Measurements from ENCODE around the gene EPB41L3. TPM values are rescaled to one million over a fixed set of nuclear protein-coding genes. Genes with fewer than 3 reads are reported as not detected.

Gene EPB41L3
- total RNA-seq, 1 experiment from 2014 or later, result 0.34 TPM

DNA sequence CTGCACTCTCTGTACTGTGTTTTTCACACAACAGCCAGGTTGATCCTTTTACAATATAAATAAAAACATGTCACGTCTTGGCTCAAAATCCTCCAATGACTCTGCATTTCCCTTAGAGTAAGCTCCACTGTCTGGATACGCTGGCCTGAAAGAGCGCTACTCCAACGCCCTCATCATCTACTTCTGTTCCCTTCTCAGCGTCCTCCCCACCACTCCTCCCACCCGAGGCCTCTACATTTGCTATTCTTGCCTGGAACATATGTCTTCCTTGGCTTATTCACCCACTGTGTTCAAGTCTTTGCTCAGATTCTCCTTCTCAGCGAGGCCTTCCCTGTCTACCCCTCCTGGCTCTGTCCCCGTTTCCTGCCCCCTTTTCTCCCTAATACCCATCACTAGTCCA lies 37.6 kb downstream of the EPB41L3 start:
- Histone ChIP-seq H3K9me3 (ENCODE audit: control insufficient read depth in 1 of 2, insufficient read depth in 1 of 2, low read depth in 1 of 2, low read length in 2 of 2) (peaks cover 5 to 32% of the 10 kb centered on the region in 2 experiments; a peak in 2 of 4 replicates), H3K9me2 (ENCODE audit: insufficient read depth) (no peaks in the 10 kb centered on the region), H3K27ac (ENCODE audit: low read depth, low read length) (no peak overlapping the region), H3K4me2 (ENCODE audit: low read length) (no peak overlapping the region), H3K27me3 (ENCODE audit: insufficient read depth, low read length) (no peaks in the 10 kb centered on the region), H2AFZ (ENCODE audit: low read depth, low read length, poor library complexity, severe bottlenecking) (no peak overlapping the region), H3K36me3 (ENCODE audit: control insufficient read depth in 1 of 2, insufficient read depth in 2 of 2, low read length in 2 of 2) (no peaks in the 10 kb centered on the region), H4K20me1 (ENCODE audit: insufficient read depth) (no peaks in the 10 kb centered on the region), H3K4me3 (replicated peaks in 1 of 2; ENCODE audit: low read depth in 1 of 2, low read length in 2 of 2) (no peak overlapping the region), H3K79me2 (ENCODE audit: insufficient read depth, low read length) (no peaks in the 10 kb centered on the region), H3K9ac (ENCODE audit: low read length) (no peak overlapping the region), H3K4me1 (ENCODE audit: control insufficient read depth in 1 of 2, insufficient read depth in 2 of 2, low read length in 2 of 2) (no peaks in the 10 kb centered on the region)
- CTCF ChIA-PET, result no interaction called here
- TF ChIP-seq EGR1 (IDR thresholded peaks at IDR 0.05; ENCODE audit: low read depth), result no peak
- no TSS peak for BruUV-seq (replicated peaks)
- no peak for ATAC-seq
- no peak for DNase-seq (ENCODE audit: low read depth, low spot score)
- intact Hi-C loops (cut with micrococcal nuclease), result no loop called here
- RAD21 ChIA-PET (ENCODE audit: low non-redundant PET in 1 of 2, low total read pairs in 2 of 2, uncharacterized antibody in 2 of 2, unreplicated experiment in 2 of 2), result no interaction called here
- POLR2A ChIA-PET, result no interaction called here

DNA sequence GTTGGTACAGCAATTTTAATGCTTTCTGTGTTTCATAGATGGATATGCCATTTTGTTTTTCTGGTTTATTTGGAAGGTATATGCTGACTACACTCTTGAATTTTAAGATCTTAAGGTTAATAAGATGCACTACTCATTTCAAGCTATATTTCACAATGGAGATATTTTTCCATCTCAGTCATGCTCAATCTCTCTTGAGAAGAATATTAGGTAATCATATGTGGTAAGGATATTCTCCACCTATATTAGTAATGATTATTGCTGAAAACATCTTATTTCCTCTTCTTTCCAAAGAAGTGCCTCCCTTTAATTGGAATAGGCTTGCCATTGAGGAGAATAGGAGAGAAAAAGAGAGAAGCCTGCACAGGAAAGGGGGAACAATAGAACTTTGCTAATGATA lies 40.1 kb downstream of the EPB41L3 start:
- no peak for ATAC-seq
- BruUV-seq (replicated peaks), result no TSS peak
- no peak for DNase-seq (ENCODE audit: low read depth, low spot score)
- intact Hi-C loops (cut with micrococcal nuclease), result no loop called here
- H3K27ac ChIP-seq (ENCODE audit: low read depth, low read length), result no peak overlapping the region
- ChIA-PET CTCF (no interaction called here), RAD21 (ENCODE audit: low non-redundant PET in 1 of 2, low total read pairs in 2 of 2, uncharacterized antibody in 2 of 2, unreplicated experiment in 2 of 2) (no interaction called here), POLR2A (no interaction called here)
- H3K36me3 ChIP-seq (ENCODE audit: control insufficient read depth in 1 of 2, insufficient read depth in 2 of 2, low read length in 2 of 2), result no peaks in the 10 kb centered on the region
- no peaks in the 10 kb centered on the region for H3K27me3 ChIP-seq (ENCODE audit: insufficient read depth, low read length)
- no peak overlapping the region for H3K4me2 ChIP-seq (ENCODE audit: low read length)
- H3K4me1 ChIP-seq (ENCODE audit: control insufficient read depth in 1 of 2, insufficient read depth in 2 of 2, low read length in 2 of 2), result no peaks in the 10 kb centered on the region
- H3K4me3 ChIP-seq (replicated peaks in 1 of 2; ENCODE audit: low read depth in 1 of 2, low read length in 2 of 2), result no peak overlapping the region
- no peaks in the 10 kb centered on the region for H3K79me2 ChIP-seq (ENCODE audit: insufficient read depth, low read length)
- no peaks in the 10 kb centered on the region for H3K9me2 ChIP-seq (ENCODE audit: insufficient read depth)
- H2AFZ ChIP-seq (ENCODE audit: low read depth, low read length, poor library complexity, severe bottlenecking), result no peak overlapping the region
- H3K9ac ChIP-seq (ENCODE audit: low read length), result no peak overlapping the region
- peaks cover 3 to 26% of the 10 kb centered on the region in 2 experiments; a peak in 2 of 4 replicates for H3K9me3 ChIP-seq (ENCODE audit: control insufficient read depth in 1 of 2, insufficient read depth in 1 of 2, low read depth in 1 of 2, low read length in 2 of 2)
- H4K20me1 ChIP-seq (ENCODE audit: insufficient read depth), result no peaks in the 10 kb centered on the region
- TF ChIP-seq, protein P1, sequence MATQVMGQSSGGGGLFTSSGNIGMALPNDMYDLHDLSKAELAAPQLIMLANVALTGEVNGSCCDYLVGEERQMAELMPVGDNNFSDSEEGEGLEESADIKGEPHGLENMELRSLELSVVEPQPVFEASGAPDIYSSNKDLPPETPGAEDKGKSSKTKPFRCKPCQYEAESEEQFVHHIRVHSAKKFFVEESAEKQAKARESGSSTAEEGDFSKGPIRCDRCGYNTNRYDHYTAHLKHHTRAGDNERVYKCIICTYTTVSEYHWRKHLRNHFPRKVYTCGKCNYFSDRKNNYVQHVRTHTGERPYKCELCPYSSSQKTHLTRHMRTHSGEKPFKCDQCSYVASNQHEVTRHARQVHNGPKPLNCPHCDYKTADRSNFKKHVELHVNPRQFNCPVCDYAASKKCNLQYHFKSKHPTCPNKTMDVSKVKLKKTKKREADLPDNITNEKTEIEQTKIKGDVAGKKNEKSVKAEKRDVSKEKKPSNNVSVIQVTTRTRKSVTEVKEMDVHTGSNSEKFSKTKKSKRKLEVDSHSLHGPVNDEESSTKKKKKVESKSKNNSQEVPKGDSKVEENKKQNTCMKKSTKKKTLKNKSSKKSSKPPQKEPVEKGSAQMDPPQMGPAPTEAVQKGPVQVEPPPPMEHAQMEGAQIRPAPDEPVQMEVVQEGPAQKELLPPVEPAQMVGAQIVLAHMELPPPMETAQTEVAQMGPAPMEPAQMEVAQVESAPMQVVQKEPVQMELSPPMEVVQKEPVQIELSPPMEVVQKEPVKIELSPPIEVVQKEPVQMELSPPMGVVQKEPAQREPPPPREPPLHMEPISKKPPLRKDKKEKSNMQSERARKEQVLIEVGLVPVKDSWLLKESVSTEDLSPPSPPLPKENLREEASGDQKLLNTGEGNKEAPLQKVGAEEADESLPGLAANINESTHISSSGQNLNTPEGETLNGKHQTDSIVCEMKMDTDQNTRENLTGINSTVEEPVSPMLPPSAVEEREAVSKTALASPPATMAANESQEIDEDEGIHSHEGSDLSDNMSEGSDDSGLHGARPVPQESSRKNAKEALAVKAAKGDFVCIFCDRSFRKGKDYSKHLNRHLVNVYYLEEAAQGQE (IDR thresholded peaks at IDR 0.05; ENCODE audit: low read depth), result no peak
- TF ChIP-seq POLR2AphosphoS5 (IDR thresholded peaks at IDR 0.05; ENCODE audit: low read depth, low read length) (no peak), POLR2A (IDR thresholded peaks at IDR 0.05; ENCODE audit: borderline replicate concordance, extremely low read depth, insufficient read depth, insufficient read length) (no peak), FOSL1 (IDR thresholded peaks at IDR 0.05; ENCODE audit: low read depth) (no peak), RAD21 (IDR thresholded peaks at IDR 0.05; ENCODE audit: low read depth) (no peak), ZFX (IDR thresholded peaks at IDR 0.05) (no peak), EZH2 (IDR thresholded peaks at IDR 0.05) (no peak), ELF1 (IDR thresholded peaks at IDR 0.05; ENCODE audit: borderline replicate concordance, low read depth) (no peak), ZNF274 (IDR thresholded peaks at IDR 0.05; ENCODE audit: low read depth, low read length) (no peak), EZH2phosphoT487 (IDR thresholded peaks at IDR 0.05; ENCODE audit: borderline replicate concordance) (no peak)
- TF ChIP-seq, protein P2, sequence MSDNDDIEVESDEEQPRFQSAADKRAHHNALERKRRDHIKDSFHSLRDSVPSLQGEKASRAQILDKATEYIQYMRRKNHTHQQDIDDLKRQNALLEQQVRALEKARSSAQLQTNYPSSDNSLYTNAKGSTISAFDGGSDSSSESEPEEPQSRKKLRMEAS (IDR thresholded peaks at IDR 0.05), result no peak
- TF ChIP-seq, protein P3, sequence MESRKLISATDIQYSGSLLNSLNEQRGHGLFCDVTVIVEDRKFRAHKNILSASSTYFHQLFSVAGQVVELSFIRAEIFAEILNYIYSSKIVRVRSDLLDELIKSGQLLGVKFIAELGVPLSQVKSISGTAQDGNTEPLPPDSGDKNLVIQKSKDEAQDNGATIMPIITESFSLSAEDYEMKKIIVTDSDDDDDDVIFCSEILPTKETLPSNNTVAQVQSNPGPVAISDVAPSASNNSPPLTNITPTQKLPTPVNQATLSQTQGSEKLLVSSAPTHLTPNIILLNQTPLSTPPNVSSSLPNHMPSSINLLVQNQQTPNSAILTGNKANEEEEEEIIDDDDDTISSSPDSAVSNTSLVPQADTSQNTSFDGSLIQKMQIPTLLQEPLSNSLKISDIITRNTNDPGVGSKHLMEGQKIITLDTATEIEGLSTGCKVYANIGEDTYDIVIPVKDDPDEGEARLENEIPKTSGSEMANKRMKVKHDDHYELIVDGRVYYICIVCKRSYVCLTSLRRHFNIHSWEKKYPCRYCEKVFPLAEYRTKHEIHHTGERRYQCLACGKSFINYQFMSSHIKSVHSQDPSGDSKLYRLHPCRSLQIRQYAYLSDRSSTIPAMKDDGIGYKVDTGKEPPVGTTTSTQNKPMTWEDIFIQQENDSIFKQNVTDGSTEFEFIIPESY (IDR thresholded peaks at IDR 0.05; ENCODE audit: extremely low read depth, insufficient replicate concordance, low read length), result no peak
- TF ChIP-seq, protein P4, sequence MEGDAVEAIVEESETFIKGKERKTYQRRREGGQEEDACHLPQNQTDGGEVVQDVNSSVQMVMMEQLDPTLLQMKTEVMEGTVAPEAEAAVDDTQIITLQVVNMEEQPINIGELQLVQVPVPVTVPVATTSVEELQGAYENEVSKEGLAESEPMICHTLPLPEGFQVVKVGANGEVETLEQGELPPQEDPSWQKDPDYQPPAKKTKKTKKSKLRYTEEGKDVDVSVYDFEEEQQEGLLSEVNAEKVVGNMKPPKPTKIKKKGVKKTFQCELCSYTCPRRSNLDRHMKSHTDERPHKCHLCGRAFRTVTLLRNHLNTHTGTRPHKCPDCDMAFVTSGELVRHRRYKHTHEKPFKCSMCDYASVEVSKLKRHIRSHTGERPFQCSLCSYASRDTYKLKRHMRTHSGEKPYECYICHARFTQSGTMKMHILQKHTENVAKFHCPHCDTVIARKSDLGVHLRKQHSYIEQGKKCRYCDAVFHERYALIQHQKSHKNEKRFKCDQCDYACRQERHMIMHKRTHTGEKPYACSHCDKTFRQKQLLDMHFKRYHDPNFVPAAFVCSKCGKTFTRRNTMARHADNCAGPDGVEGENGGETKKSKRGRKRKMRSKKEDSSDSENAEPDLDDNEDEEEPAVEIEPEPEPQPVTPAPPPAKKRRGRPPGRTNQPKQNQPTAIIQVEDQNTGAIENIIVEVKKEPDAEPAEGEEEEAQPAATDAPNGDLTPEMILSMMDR (IDR thresholded peaks at IDR 0.05 in 2 of 3, conservative IDR thresholded peaks at IDR 0.05 in 1 of 3; ENCODE audit: borderline replicate concordance in 1 of 3, insufficient read depth in 1 of 3, low read depth in 2 of 3, low read length in 2 of 3), result no peak

Measured in HCT116 (cell line).